Effector memory CD8-positive, alpha-beta T cell (primary cell): ENCODE results near the gene MRPS6.

Experiments
- ATAC-seq: fragments of 150-1000 bp; cut with Tn5 transposase; replicated peaks from 2 replicates; pipeline ENCODE4 v1.10.0; 2021; ENCODE audit warnings: mild to moderate bottlenecking, moderate library complexity
- DNase-seq, 3 experiments: peaks; one replicate each; pipeline ENCODE4 v3.0.0; 2021
- H3K27ac Mint-ChIP-seq, 2 donors: one replicate each; pipeline ENCODE4 v1.8.0; 2022; ENCODE audit warnings: mild to moderate bottlenecking in 2 of 2, mixed read lengths in 2 of 2, moderate library complexity in 2 of 2
- H3K27me3 Mint-ChIP-seq, 2 donors: one replicate each; pipeline ENCODE4 v1.8.0; 2022; ENCODE audit warnings: mixed read lengths in 2 of 2
- H3K36me3 Mint-ChIP-seq: one replicate; pipeline ENCODE4 v1.8.0; 2022; ENCODE audit warnings: mild to moderate bottlenecking, moderate library complexity, mixed read lengths; ENCODE audit not compliant: insufficient read depth
- H3K4me1 Mint-ChIP-seq, 2 donors: one replicate each; pipeline ENCODE4 v1.8.0; 2022; ENCODE audit warnings: low read depth in 2 of 2, mixed read lengths in 2 of 2
- H3K4me3 Mint-ChIP-seq, 2 donors: one replicate each; pipeline ENCODE4 v1.8.0; 2022; ENCODE audit warnings: mild to moderate bottlenecking in 2 of 2, mixed read lengths in 2 of 2, moderate library complexity in 2 of 2
- H3K9me3 Mint-ChIP-seq, 2 donors: one replicate each; pipeline ENCODE4 v1.8.0; 2022; ENCODE audit warnings: mixed read lengths in 2 of 2

The MRPS6 gene

GRCh38 chr21:34075760-34076660 is 2.6 kb downstream of the MRPS6 start:
- peaks cover 11% of the 10 kb centered on the region for H3K36me3 Mint-ChIP-seq
- peaks cover 60 to 72% of the 10 kb centered on the region in 2 donors for H3K4me1 Mint-ChIP-seq
- H3K27me3 Mint-ChIP-seq, result no peaks in the 10 kb centered on the region
- ATAC-seq, result no peak
- no peak for DNase-seq
- no peaks in the 10 kb centered on the region for H3K9me3 Mint-ChIP-seq
- H3K4me3 Mint-ChIP-seq, result peak overlapping the region; percentile 93 to 94
- peak overlapping the region in 1 of 2 donors; percentile 86 for H3K27ac Mint-ChIP-seq

DNA sequence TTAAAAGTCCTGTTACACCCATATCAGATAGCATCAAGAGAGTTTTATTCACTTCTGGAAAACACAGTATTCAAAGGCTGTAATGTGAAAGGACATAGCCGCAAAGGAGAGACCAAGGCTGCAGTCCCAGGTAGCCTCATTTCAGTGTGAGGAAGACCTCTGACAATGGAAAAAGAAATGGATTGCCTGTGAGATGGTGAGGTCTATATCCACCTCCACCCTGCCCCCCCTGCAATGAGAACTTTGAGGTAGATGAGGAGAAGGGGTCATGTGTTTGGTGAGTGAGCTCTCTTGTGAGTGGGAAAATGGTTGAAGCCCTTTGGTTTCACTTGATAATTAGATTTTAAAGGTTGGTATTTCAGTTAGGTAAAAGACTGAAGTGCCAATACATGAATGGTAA is 3.5 kb downstream of the MRPS6 start:
- ATAC-seq (no peak), DNase-seq (no peak)
- peaks cover 11% of the 10 kb centered on the region for H3K36me3 Mint-ChIP-seq
- no peaks in the 10 kb centered on the region for H3K27me3 Mint-ChIP-seq
- H3K4me3 Mint-ChIP-seq, result peak overlapping the region; percentile 20 to 94
- no peaks in the 10 kb centered on the region for H3K9me3 Mint-ChIP-seq
- H3K27ac Mint-ChIP-seq, result peak overlapping the region in 1 of 2 donors; percentile 86
- peaks cover 60 to 81% of the 10 kb centered on the region in 2 donors for H3K4me1 Mint-ChIP-seq

DNA sequence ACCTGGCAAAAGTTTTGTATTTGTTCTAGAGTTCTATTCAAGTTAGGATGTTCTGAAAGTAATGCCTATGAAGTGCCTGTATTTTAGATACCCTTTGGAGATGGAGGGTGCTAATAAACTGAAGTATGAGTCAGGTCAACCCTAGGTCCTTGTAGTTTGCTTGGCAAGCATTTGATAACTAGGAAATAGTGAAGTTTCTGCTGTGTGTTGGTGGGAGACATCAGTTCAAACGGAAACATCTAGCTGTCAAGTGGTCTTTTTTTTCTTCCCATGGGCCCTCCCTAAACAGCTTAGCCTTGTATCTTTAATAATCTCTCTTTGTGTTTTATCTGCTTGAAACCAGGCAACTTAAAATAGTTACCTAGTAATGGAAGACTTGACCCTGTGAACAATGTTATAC is 4.5 kb downstream of the MRPS6 start:
- H3K36me3 Mint-ChIP-seq, result peaks cover 8% of the 10 kb centered on the region
- H3K27ac Mint-ChIP-seq, result peak overlapping the region; percentile 35 to 53
- peaks cover 65 to 88% of the 10 kb centered on the region in 2 donors for H3K4me1 Mint-ChIP-seq
- no peaks in the 10 kb centered on the region for H3K27me3 Mint-ChIP-seq
- DNase-seq, result no peak
- no peaks in the 10 kb centered on the region for H3K9me3 Mint-ChIP-seq
- H3K4me3 Mint-ChIP-seq, result peak overlapping the region; percentile 60 to 62
- ATAC-seq, result no peak

DNA sequence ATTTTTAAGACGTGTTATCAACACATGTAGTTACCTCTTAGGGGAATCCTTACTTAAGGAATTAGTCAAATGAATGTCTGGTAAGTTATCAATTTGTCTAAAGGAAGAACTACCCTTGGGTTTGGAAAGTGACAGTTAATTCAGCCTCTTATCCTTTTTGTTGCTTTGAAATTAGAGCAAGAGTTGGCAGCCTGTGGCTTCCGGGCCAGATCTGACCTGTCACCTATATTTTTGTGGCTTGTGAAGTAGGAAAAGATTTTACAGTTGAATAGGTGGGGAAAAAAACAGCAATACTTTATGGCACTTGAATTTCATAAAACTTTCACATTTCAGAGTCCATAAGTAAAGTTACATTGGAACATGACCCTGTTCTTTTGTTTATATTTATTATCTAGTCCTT is 5.5 kb downstream of the MRPS6 start:
- no peaks in the 10 kb centered on the region for H3K9me3 Mint-ChIP-seq
- DNase-seq (peak in 1 of 3 experiments; percentile 14), ATAC-seq (peak; percentile 68)
- peak overlapping the region; percentile 60 to 62 for H3K4me3 Mint-ChIP-seq
- H3K27ac Mint-ChIP-seq, result peak overlapping the region; percentile 35 to 53
- H3K27me3 Mint-ChIP-seq, result no peaks in the 10 kb centered on the region
- peaks cover 11% of the 10 kb centered on the region for H3K36me3 Mint-ChIP-seq
- H3K4me1 Mint-ChIP-seq, result peaks cover 71 to 96% of the 10 kb centered on the region in 2 donors

DNA sequence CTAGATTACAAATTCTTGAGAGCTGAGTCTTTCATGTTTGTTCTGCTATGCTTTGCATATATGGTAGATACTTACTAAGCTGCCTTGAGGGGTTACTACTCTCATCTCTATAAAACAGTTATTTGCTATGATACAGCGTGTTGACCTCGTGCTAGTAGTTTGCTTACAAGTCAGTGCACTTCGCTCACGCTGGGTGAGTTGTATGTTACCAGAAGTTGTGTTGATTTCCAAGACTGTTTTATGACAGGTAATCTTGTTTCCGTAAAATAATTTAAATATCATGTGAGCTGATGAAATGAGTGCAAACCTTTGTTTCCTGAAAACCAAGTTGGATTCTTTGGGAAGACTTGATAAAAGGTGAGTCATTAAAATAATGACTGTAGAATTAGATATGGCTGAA is 7.3 kb downstream of the MRPS6 start:
- Mint-ChIP-seq H3K27ac (peak overlapping the region in 1 of 2 donors; percentile 31), H3K36me3 (peaks cover 7% of the 10 kb centered on the region), H3K4me3 (no peak overlapping the region), H3K4me1 (peaks cover 63 to 80% of the 10 kb centered on the region in 2 donors), H3K9me3 (no peaks in the 10 kb centered on the region), H3K27me3 (no peaks in the 10 kb centered on the region)
- no peak for DNase-seq
- no peak for ATAC-seq

DNA sequence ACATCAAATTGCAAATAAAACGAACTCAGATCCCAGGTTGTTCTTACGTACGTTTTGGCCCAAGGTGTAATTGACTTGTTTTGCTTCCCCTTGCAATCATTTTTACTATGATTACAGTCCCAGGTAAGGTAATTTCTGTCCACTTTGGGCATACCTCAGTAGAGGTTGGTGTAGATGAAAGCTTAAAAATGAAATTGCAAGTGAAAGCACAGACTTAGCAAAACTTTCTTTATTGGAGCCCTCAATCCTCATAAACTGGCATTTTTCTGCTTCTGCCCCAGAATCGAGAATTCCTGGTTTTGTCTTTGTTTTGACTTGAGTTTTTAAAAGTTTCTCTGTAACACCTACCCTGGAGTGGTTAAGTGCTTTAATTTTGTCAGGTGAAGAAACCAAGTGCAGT is 9.4 kb downstream of the MRPS6 start:
- no peak for DNase-seq
- no peak overlapping the region for H3K27ac Mint-ChIP-seq

GRCh38 chr21:34083357-34083756 is 10.0 kb downstream of the MRPS6 start:
- DNase-seq, result no peak
- Mint-ChIP-seq H3K9me3 (no peaks in the 10 kb centered on the region), H3K4me3 (no peak overlapping the region), H3K27me3 (no peaks in the 10 kb centered on the region), H3K27ac (no peak overlapping the region), H3K4me1 (peaks cover 42 to 53% of the 10 kb centered on the region in 2 donors), H3K36me3 (peaks cover 7% of the 10 kb centered on the region)
- no peak for ATAC-seq

More for the DNA sequence above, 9.4 kb downstream of the MRPS6 start:
- Mint-ChIP-seq H3K27me3 (no peaks in the 10 kb centered on the region), H3K36me3 (peaks cover 7% of the 10 kb centered on the region), H3K4me3 (no peak overlapping the region), H3K4me1 (peaks cover 48 to 59% of the 10 kb centered on the region in 2 donors), H3K9me3 (no peaks in the 10 kb centered on the region)
- no peak for ATAC-seq

GRCh38 chr21:34085129-34085528 is 11.8 kb downstream of the MRPS6 start:
- Mint-ChIP-seq H3K36me3 (peaks cover 7% of the 10 kb centered on the region), H3K4me3 (no peak overlapping the region)
- no peak for ATAC-seq

DNA sequence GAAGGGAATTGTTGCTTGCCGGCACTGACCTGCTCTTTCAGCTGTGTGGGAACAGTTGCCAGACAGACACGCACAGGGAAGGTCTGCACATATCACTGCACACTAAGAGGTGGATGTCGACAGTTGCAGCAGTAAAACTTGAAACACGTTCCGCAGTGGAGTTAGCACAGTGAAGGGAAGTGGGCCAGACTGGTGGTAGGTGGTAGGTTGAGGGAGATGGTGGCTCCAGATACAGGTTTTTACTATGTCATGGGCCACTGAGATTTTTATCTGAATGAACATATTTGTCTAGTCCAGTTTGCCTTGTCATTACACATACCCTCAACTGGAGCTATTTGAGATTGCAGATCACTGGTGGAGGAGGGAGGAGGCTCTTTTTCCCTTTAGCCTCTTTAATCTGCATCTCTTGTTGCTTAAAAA is 13.5 kb downstream of the MRPS6 start:
- Mint-ChIP-seq H3K27me3 (no peaks in the 10 kb centered on the region), H3K4me1 (peaks cover 32 to 45% of the 10 kb centered on the region in 2 donors), H3K27ac (no peak overlapping the region), H3K36me3 (peaks cover 7% of the 10 kb centered on the region), H3K9me3 (no peaks in the 10 kb centered on the region), H3K4me3 (no peak overlapping the region)
- DNase-seq, result peak; percentile 18 to 43 (median 24)
- peak; percentile 91 for ATAC-seq

More at GRCh38 chr21:34085129-34085528, 11.8 kb downstream of the MRPS6 start:
- Mint-ChIP-seq H3K9me3 (no peaks in the 10 kb centered on the region), H3K27me3 (no peaks in the 10 kb centered on the region), H3K27ac (peak overlapping the region; percentile 6 to 21), H3K4me1 (peaks cover 34 to 47% of the 10 kb centered on the region in 2 donors)
- no peak for DNase-seq

DNA sequence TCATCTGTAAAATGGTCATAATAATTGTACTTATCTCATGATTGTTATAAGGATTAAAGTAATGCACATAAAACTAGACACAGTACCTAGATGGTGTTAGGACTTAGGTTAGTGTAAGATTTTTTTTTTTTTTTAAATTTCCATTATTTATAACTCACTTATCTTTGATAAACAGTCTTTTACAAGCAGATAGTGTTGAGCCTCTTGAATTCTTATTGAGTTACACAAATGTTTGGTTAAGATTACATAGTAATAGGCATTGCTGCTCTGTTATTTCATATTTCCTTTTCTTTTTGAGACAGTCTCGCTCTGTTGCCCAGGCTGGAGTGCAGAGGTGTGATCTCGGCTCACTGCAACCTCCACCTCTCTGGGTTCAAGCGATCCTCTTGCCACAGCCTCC is 15.4 kb downstream of the MRPS6 start:
- Mint-ChIP-seq H3K4me3 (no peak overlapping the region), H3K36me3 (peaks cover 6% of the 10 kb centered on the region), H3K4me1 (peaks cover 24 to 34% of the 10 kb centered on the region in 2 donors), H3K27ac (peak overlapping the region in 1 of 2 donors; percentile 89), H3K27me3 (no peaks in the 10 kb centered on the region), H3K9me3 (no peaks in the 10 kb centered on the region)
- ATAC-seq, result no peak
- no peak for DNase-seq

DNA sequence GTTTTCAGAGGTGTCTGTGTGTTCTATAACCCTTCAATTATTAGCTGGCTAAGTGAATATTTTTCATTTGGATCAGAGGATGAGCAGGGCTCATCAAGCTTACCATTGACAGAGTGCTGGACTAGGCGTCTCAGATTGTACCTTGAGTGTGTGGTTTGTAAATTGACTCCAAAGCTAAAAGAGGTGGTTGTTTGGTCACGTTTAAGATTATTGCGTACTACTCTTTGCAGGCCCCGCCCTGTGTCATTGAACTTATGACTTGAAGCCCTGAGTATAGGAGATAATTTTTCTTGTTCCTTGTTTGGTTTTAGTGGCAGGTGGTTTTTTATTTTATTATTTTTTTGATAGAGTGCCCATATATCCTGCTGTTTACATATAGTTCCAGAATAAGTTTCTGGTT is 17.7 kb downstream of the MRPS6 start:
- peaks cover 20 to 41% of the 10 kb centered on the region in 2 donors for H3K4me1 Mint-ChIP-seq
- no peak for ATAC-seq

DNA sequence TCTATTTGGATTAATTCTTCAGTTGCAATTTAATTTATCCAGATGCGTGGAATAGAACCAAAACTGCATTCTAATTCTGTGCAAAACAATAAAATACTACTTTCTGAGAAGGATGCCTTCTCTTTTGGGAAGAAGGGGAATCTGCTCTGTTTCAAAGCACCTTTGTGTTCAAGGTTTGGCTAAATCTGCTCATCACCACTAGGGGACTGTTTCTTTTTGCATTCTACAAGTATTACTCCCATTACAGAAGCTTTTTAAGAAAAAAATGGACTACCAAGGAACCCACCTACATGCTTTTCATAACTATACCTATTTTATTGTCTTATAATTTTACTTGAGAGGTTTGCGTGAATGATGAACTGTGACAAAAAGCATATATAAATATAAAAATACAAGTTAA is 18.2 kb downstream of the MRPS6 start:
- H3K27me3 Mint-ChIP-seq, result no peaks in the 10 kb centered on the region
- peak overlapping the region in 1 of 2 donors; percentile 12 for H3K27ac Mint-ChIP-seq
- H3K36me3 Mint-ChIP-seq, result peaks cover 13% of the 10 kb centered on the region
- no peaks in the 10 kb centered on the region for H3K9me3 Mint-ChIP-seq
- DNase-seq (no peak), ATAC-seq (no peak)
- H3K4me1 Mint-ChIP-seq, result peaks cover 22 to 45% of the 10 kb centered on the region in 2 donors
- H3K4me3 Mint-ChIP-seq, result peak overlapping the region in 1 of 2 donors; percentile 16

More for the DNA sequence above, 17.7 kb downstream of the MRPS6 start:
- Mint-ChIP-seq H3K4me3 (peak overlapping the region in 1 of 2 donors; percentile 16), H3K27me3 (no peaks in the 10 kb centered on the region), H3K36me3 (peaks cover 13% of the 10 kb centered on the region), H3K9me3 (no peaks in the 10 kb centered on the region), H3K27ac (peak overlapping the region in 1 of 2 donors; percentile 12)
- DNase-seq, result no peak

- peak overlapping the region in 1 of 2 donors; percentile 46 for H3K27ac Mint-ChIP-seq
- no peaks in the 10 kb centered on the region for H3K27me3 Mint-ChIP-seq
- peaks cover 26 to 53% of the 10 kb centered on the region in 2 donors for H3K4me1 Mint-ChIP-seq
- no peaks in the 10 kb centered on the region for H3K9me3 Mint-ChIP-seq
- H3K4me3 Mint-ChIP-seq, result no peak overlapping the region
- H3K36me3 Mint-ChIP-seq, result peaks cover 20% of the 10 kb centered on the region
- DNase-seq, result no peak
- no peak for ATAC-seq
These were observed 19.0 kb downstream of the MRPS6 start for GRCh38 chr21:34092262-34092921.
